HG02852 (cell line): ENCODE measurements around the gene POLR2H.
"Not testable (repeated sequence)": the region's sequence is repeated elsewhere in the genome, so short reads cannot be mapped to it uniquely, and the experiment has no call there.

ENCODE experiments used
- ATAC-seq: cut with Tn5 transposase; IDR thresholded peaks from one replicate; pipeline ENCODE4 v1.9.1; 2021; ENCODE audit warnings: mild to moderate bottlenecking, moderate library complexity; ENCODE audit not compliant: unreplicated experiment

Gene POLR2H

GRCh38 chr3:184335661-184336546 is 25.6 kb upstream of the POLR2H start:
- peak; percentile 78 for ATAC-seq

DNA sequence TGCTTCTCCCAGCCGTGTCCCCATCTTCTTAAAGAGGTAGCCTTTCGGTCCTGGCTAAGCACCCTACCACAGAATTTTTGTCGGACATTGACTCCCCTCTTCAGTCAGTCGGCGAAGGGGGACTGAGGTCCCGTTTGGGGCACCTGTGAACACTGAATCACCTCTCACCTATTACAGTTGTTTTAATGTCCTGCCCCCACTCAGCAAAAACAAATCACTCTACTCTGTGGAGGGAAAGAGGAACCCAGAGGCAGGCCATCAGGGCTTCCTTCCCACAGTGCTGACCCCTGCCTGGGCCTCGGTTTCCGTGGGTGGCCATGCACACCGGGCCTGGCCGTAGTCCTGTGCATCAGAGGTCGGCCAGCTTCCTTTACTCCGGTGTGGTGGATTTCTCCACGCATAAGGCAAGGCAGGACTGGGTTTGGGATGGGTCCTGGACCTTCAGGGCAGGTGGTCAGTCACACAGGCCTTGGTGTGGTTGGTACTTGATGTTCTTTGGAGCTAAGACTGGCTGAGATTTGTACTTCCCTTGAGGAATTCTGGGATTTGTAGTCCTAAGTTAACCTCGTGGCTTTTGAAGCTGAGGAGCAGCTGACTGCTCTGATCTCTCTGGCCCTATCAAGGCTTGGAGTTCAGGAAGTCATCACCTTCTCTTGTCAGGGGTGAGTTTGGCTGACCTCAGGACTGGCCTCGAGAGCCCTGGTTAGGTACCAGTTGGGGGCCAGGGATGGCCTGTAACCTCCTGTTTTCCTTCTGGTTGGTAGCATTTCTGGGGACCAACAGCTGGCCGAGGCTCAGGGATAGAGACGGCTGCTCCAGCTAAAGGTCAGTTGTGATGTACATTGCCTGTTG is 24.7 kb upstream of the POLR2H start:
- ATAC-seq = no peak

DNA sequence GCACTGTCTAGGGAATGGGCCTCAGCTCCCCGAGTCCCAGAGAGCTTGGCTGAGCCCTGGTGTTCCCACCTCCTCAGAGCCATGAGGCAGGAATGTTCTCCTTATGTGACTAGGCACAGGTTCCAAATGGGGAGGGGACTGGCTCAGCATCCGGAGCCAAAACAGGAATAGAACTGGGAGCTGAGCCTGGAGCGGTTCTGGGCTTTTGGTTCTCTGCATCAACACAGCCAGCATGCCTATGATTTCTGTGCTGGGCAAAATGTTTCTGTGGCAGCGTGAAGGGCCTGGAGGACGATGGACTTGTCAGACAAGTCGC is 24.2 kb upstream of the POLR2H start, which contains the start of gene FAM131A:
FAM131A (plus strand) TSS at position 202 of the 316 bp plus-strand sequence; CDS start at position 233, 31 bp downstream.
- ATAC-seq = no peak

- no peak for ATAC-seq
Observed at GRCh38 chr3:184337981-184338380, 23.5 kb upstream of the POLR2H start.

GRCh38 chr3:184338511-184338945 is 23.0 kb upstream of the POLR2H start:
- no peak for ATAC-seq

DNA sequence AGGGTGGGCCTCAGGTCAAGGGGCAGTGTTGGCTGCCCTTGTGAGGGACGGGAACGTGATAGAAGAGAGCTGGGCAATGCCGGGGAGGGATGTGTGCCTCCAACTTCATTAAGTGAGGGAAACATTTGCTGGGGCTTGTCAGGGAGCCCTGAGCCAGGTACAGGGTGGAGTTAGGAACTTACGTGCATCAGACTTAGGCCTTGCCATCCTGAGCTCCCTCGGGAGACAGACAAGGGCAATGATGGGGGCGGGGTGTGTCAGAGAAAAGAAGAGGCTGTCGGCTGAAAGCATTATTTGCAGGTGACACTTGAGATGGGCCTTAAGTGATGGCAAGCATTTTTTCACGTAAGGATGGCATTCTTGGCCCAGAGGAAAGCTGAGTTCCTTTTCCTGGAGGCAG is 22.5 kb upstream of the POLR2H start:
- no peak for ATAC-seq

DNA sequence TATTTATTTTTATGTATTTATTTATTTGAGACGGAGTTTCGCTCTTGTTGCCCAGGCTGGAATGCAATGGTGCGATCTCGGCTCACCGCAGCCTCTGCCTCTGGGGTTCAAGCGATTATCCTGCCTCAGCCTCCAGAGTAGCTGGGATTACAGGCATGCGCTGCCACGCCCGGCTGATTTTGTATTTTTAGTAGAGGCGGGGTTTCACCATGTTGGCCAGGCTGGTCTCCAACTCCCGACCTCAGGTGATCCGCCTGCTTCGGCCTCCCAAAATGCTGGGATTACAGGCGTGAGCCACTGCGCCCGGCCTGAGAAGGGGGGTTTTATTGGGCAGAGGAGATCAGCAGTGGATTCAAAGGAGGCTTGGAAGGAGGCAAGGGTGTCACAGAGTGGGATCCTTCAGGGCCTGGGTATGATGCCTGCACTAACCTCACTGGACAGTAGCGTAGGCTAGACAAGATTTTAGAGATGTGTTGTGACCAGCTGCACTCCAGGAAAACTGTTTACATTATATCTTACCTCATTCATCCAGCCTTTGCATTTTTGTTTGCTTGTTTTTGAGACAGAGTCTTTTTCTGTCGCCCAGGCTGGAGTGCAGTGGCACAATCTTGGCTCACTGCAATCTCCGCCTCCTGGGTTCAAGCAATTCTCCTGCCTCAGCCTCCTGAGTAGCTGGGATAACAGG is 21.9 kb upstream of the POLR2H start:
- ATAC-seq = not testable (repeated sequence)

GRCh38 chr3:184341925-184342324 is 19.6 kb upstream of the POLR2H start:
- ATAC-seq = no peak

DNA sequence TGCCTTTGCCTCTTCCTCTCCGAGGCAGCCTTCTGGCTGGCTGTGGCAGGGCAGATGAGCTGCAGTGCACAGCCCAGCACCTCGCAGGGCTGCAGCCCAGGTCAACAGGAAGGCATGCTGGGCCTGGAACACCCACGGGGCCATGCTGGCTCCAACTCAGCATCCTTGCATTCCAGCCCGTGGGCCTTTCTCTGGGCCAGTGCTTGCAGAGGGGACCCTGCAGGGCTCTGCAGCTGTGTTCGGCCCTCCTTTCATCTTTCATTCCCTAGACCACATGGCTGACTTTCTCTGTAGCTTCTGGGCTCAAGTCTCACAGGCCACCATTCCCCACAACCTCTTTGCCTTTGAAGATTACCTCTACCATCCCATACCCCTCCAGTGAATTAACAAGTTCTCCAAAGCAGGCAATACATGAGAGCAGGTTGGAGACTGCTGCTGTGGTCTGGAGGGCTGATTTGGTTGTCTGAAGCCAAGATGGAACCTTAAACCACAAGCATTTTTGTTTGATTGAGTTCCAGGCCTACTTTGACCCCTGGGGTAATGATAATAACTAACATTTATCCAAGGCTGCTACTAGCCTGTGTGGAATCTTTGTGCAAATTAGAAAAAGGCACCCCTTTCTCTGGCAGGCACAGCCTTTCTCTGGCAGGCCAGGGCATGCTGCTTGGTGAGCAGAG is 18.2 kb upstream of the POLR2H start:
- no peak for ATAC-seq

DNA sequence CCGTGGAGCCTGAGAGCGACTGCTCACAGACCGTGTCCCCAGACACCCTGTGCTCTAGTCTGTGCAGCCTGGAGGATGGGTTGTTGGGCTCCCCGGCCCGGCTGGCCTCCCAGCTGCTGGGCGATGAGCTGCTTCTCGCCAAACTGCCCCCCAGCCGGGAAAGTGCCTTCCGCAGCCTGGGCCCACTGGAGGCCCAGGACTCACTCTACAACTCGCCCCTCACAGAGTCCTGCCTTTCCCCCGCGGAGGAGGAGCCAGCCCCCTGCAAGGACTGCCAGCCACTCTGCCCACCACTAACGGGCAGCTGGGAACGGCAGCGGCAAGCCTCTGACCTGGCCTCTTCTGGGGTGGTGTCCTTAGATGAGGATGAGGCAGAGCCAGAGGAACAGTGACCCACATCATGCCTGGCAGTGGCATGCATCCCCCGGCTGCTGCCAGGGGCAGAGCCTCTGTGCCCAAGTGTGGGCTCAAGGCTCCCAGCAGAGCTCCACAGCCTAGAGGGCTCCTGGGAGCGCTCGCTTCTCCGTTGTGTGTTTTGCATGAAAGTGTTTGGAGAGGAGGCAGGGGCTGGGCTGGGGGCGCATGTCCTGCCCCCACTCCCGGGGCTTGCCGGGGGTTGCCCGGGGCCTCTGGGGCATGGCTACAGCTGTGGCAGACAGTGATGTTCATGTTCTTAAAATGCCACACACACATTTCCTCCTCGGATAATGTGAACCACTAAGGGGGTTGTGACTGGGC is 16.8 kb upstream of the POLR2H start:
- ATAC-seq = no peak

GRCh38 chr3:184345317-184346144 is 16.0 kb upstream of the POLR2H start:
- ATAC-seq = no peak

GRCh38 chr3:184346480-184347190 is 14.9 kb upstream of the POLR2H start:
- no peak for ATAC-seq

GRCh38 chr3:184347321-184348056 is 14.0 kb upstream of the POLR2H start:
- no peak for ATAC-seq

- ATAC-seq = no peak
Observed at GRCh38 chr3:184348057-184348382, 13.5 kb upstream of the POLR2H start.

DNA sequence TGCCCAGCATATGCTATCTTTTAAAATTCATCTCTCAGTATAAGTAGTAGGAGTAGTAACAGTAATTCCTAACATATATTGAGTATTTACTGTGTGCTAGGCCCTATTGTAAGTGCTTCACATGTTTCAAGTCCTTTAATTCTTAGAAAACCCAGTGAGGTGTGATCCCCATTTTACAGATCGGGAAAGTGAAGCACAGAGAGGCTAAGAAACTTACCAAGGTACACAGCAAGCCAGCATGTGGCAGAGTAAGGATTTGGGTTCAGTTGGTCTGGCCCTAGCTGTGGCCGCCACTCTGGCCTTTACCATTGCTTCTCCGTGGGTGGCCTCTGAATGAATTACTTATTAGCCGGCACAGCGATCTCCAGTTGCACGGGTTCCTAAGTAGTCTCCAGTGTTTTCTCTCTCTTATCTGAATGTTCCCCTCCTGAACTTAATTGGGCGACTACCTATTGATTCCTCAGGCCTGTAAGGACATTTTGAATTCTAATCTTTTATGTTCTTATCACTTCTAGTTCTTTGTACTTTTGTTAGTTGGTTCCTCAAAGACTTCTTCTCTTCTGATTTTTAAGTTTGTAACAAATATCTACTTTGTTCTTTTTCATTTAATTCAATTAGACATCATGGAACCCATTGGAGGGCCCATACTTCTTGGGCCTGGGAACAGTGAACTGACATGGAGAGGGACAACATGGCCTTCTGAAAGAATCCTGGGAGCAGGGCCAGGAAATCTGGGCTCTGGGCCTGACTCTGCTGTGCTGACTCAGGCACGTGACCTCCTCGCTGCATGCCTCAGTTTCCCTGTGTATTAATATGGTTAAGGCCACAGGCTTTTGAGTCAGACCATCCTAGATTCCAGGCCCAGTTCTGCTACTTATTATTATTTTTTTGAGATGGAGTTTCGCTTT is 11.7 kb upstream of the POLR2H start:
- ATAC-seq = no peak

DNA sequence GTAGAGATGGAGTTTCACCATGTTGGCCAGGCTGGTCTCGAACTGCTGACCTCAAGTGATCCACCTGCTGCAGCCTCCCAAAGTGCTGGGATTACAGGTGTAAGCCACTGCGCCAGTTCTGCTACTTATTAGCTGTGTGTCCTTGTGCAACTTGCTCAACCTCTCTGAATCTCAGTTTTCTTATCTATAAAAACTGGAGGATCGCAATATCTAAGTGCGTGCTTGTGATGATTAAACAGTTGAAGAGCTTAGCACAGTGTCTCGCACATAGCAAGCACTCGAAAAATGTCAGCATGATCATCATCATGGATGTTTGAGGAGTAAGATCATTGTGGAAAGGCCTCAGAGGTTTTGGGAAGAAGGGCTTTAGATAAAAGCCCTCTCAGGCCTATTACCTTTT is 10.9 kb upstream of the POLR2H start:
- no peak for ATAC-seq
